GM12878 (cell line): ENCODE data around the gene INHBB. TPM values are rescaled to one million over a fixed set of nuclear protein-coding genes. Genes with fewer than 3 reads are reported as not detected.

ENCODE experiments used
- ZZZ3 ChIP-seq: IDR thresholded peaks from 2 replicates; pipeline ENCODE4 v1.6.1; 2011; ENCODE audit warnings: low read depth; ENCODE audit not compliant: control insufficient read depth, insufficient read length
- polyA plus RNA-seq, 11 experiments: library from polyadenylated mRNA; depleted of rRNA in 4 of 11; unstranded in 6 of 11; stranded (reverse) in 5 of 11; fragments of >200 nt; fragmentation: Nextera tagmentation in 4 of 11; fragmentation: Illumina TruSeq in 1 of 11; extraction: Ambion mirVana in 4 of 11; extraction: Trizol in 1 of 11; gene quantifications; 1 replicate in 1 of 11; 2 replicates in 10 of 11; pipeline versions ENCODE4 v1.2.1 to v1.2.3, GENCODE V29; 2011 to 2016; ENCODE audit warnings: inconsistent platforms in 2 of 11, missing spikeins in 2 of 11, low read depth in 1 of 11
- total RNA-seq, 4 experiments: library from RNA; depleted of rRNA in 3 of 4; stranded (reverse); fragments of >200 nt in 3 of 4; fragmentation: Illumina TruSeq in 1 of 4; extraction: Trizol in 1 of 4; gene quantifications; 2 replicates each; pipeline versions ENCODE4 v1.2.1 to v1.2.3, GENCODE V29; 2013 to 2021
- TF ChIP-seq, protein P1 (sequence below): fragments of 150-350 bp; IDR thresholded peaks from 2 replicates; pipeline ENCODE4 v1.6.1; 2016; ENCODE audit warnings: low read depth, low read length
- TF ChIP-seq, protein P2 (sequence below): IDR thresholded peaks from 2 replicates; pipeline ENCODE4 v1.6.1; 2012; ENCODE audit warnings: low read depth, low read length, improper control_type of control experiment
- TF ChIP-seq, protein P3 (sequence below): fragments of 450-650 bp; IDR thresholded peaks from 2 replicates; pipeline ENCODE4 v1.6.1; 2017; ENCODE audit warnings: mild to moderate bottlenecking, moderate library complexity

The INHBB gene
- total and polyA plus RNA-seq, 10 of the 15 experiments (the other 5 are each of a cell fraction or from before 2014, with no cell fraction given): 0.05 TPM; not detected in 9

DNA sequence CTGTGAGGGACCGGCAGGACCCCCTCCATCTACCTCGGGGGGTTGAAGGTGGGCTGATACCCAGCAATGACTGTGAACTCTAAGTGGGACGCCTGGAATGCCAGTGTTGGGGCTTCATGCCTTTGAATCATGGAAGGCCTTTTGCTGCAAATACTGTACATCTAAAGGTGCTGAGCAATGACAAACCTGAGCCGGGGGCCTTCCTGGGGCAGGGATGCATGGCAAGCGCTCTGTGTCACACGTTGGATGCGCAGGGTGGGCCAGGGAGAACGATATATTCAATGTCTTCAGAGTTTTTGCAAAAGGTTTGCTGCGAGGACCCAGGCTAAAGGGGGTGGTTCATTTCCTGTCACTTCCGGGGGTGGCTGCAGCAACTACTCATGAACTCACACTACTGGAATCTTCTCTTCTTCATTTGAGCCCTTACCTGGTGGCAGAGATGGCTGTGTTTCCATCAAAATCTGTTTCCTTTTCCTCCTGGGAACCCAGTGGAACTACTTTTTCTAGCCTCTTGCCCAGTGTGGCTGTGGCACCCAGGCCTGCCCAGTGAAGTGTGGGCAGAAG, 24.1 kb upstream of the INHBB start (continued):
- TF ChIP-seq, protein P1, sequence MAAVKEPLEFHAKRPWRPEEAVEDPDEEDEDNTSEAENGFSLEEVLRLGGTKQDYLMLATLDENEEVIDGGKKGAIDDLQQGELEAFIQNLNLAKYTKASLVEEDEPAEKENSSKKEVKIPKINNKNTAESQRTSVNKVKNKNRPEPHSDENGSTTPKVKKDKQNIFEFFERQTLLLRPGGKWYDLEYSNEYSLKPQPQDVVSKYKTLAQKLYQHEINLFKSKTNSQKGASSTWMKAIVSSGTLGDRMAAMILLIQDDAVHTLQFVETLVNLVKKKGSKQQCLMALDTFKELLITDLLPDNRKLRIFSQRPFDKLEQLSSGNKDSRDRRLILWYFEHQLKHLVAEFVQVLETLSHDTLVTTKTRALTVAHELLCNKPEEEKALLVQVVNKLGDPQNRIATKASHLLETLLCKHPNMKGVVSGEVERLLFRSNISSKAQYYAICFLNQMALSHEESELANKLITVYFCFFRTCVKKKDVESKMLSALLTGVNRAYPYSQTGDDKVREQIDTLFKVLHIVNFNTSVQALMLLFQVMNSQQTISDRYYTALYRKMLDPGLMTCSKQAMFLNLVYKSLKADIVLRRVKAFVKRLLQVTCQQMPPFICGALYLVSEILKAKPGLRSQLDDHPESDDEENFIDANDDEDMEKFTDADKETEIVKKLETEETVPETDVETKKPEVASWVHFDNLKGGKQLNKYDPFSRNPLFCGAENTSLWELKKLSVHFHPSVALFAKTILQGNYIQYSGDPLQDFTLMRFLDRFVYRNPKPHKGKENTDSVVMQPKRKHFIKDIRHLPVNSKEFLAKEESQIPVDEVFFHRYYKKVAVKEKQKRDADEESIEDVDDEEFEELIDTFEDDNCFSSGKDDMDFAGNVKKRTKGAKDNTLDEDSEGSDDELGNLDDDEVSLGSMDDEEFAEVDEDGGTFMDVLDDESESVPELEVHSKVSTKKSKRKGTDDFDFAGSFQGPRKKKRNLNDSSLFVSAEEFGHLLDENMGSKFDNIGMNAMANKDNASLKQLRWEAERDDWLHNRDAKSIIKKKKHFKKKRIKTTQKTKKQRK: no peak
- TF ChIP-seq, protein P2, sequence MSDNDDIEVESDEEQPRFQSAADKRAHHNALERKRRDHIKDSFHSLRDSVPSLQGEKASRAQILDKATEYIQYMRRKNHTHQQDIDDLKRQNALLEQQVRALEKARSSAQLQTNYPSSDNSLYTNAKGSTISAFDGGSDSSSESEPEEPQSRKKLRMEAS: no peak
- TF ChIP-seq, protein P3, sequence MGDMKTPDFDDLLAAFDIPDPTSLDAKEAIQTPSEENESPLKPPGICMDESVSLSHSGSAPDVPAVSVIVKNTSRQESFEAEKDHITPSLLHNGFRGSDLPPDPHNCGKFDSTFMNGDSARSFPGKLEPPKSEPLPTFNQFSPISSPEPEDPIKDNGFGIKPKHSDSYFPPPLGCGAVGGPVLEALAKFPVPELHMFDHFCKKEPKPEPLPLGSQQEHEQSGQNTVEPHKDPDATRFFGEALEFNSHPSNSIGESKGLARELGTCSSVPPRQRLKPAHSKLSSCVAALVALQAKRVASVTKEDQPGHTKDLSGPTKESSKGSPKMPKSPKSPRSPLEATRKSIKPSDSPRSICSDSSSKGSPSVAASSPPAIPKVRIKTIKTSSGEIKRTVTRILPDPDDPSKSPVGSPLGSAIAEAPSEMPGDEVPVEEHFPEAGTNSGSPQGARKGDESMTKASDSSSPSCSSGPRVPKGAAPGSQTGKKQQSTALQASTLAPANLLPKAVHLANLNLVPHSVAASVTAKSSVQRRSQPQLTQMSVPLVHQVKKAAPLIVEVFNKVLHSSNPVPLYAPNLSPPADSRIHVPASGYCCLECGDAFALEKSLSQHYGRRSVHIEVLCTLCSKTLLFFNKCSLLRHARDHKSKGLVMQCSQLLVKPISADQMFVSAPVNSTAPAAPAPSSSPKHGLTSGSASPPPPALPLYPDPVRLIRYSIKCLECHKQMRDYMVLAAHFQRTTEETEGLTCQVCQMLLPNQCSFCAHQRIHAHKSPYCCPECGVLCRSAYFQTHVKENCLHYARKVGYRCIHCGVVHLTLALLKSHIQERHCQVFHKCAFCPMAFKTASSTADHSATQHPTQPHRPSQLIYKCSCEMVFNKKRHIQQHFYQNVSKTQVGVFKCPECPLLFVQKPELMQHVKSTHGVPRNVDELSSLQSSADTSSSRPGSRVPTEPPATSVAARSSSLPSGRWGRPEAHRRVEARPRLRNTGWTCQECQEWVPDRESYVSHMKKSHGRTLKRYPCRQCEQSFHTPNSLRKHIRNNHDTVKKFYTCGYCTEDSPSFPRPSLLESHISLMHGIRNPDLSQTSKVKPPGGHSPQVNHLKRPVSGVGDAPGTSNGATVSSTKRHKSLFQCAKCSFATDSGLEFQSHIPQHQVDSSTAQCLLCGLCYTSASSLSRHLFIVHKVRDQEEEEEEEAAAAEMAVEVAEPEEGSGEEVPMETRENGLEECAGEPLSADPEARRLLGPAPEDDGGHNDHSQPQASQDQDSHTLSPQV: no peak
- TF ChIP-seq ZZZ3: no peak
